HG03045 (cell line): ENCODE measurements around the gene PLEKHM2.

Experiments used
- ATAC-seq: cut with Tn5 transposase; IDR thresholded peaks from one replicate; pipeline ENCODE4 v1.9.1; 2021; ENCODE audit warnings: mild to moderate bottlenecking, moderate library complexity; ENCODE audit not compliant: unreplicated experiment

PLEKHM2 gene

GRCh38 chr1:15701784-15702183, 17.7 kb downstream of the PLEKHM2 start:
- ATAC-seq, result no peak

- no peak for ATAC-seq
Measured at GRCh38 chr1:15702722-15703550, 18.8 kb downstream of the PLEKHM2 start.

GRCh38 chr1:15703562-15703961, 19.4 kb downstream of the PLEKHM2 start:
- ATAC-seq, result no peak

GRCh38 chr1:15704526-15705183, 20.5 kb downstream of the PLEKHM2 start:
- no peak for ATAC-seq

- no peak for ATAC-seq
Measured at GRCh38 chr1:15705184-15705566, 21.1 kb downstream of the PLEKHM2 start.

GRCh38 chr1:15706751-15707150, 22.6 kb downstream of the PLEKHM2 start:
- no peak for ATAC-seq

- ATAC-seq, result no peak
Measured at GRCh38 chr1:15707239-15707925, 23.3 kb downstream of the PLEKHM2 start.

GRCh38 chr1:15708486-15709137, 24.5 kb downstream of the PLEKHM2 start:
- no peak for ATAC-seq

- ATAC-seq, result no peak
Measured at GRCh38 chr1:15709226-15709625, 25.1 kb downstream of the PLEKHM2 start.

GRCh38 chr1:15712168-15712567, 28.0 kb downstream of the PLEKHM2 start:
- no peak for ATAC-seq

- ATAC-seq, result no peak
Measured at GRCh38 chr1:15714406-15715136, 30.5 kb downstream of the PLEKHM2 start.

- no peak for ATAC-seq
Measured at GRCh38 chr1:15717418-15718125, 33.5 kb downstream of the PLEKHM2 start.

- no peak for ATAC-seq
Measured at GRCh38 chr1:15718199-15718601, 34.1 kb downstream of the PLEKHM2 start.

- ATAC-seq, result no peak
Measured at GRCh38 chr1:15719381-15720120, 35.4 kb downstream of the PLEKHM2 start.

- ATAC-seq, result no peak
Measured at GRCh38 chr1:15720861-15721260, 36.7 kb downstream of the PLEKHM2 start.

- no peak for ATAC-seq
Measured at GRCh38 chr1:15722411-15722810, 38.3 kb downstream of the PLEKHM2 start.

- no peak for ATAC-seq
Measured at GRCh38 chr1:15722836-15723532, 38.9 kb downstream of the PLEKHM2 start.

GRCh38 chr1:15723631-15724246, 39.6 kb downstream of the PLEKHM2 start:
- no peak for ATAC-seq
